ENCODE data around the gene PCP4.

PCP4 gene

DNA sequence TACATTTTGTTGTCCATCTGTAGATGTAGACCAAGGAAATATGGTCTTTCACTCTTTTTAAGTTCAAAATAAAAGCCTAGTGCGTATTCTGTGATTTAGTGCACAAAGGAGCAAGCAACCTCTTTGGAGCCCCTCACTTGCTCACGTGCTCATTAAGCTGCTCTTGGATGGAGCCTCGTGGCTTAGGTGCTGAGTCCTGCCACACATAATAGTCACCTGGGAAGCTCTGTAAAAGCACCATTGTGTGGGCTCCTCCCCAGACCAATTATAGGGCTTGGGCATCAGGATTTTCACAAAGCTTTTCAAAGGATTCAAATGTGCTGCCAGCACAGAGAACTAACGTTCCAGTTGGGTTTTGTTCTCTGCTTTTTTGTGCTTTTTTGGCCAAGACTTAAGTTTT lies 85.0 kb downstream of the PCP4 start:
- H3K36me3 ChIP-seq (ENCODE audit: control insufficient read depth, insufficient read depth, low read length), result no peaks in the 10 kb centered on the region
- no peak overlapping the region for H3K27ac ChIP-seq (ENCODE audit: low read depth, low read length, severe bottlenecking)
- H3K9me3 ChIP-seq (ENCODE audit: control insufficient read depth, low read length), result no peaks in the 10 kb centered on the region
- no peak overlapping the region for H3K4me3 ChIP-seq (ENCODE audit: extremely low read depth, insufficient read depth, low read length, poor library complexity, severe bottlenecking)
- no peaks in the 10 kb centered on the region for H3K4me1 ChIP-seq (ENCODE audit: control insufficient read depth, insufficient read depth, low read length, poor library complexity, severe bottlenecking)
- 85 to 86% methylated on average over 4 of the region's 4 CpGs for whole genome bisulfite sequencing, 2 experiments (ENCODE audit: insufficient coverage in 2 of 2)

DNA sequence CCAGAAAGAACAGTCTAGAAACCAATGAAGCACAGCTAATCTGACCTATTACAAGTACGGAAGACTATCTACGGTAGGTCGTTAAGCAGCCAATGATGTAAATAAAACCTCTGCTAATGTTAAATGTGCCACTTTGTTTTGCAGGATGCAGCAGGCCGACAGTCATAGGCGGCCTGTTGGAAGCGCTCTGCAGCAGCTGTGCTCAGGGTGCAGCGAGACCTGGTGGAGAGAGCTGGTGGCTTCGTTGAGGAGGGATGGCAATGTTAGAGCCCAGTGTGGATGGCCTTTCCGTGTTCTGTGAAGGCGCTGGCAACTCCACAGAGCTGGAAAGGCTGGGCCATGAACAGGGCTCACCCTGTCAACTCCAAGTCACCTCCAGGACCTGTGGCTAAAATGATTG lies 87.3 kb downstream of the PCP4 start:
- Histone ChIP-seq H3K4me3 (ENCODE audit: extremely low read depth, insufficient read depth, low read length, poor library complexity, severe bottlenecking) (no peak overlapping the region), H3K27ac (ENCODE audit: low read depth, low read length, severe bottlenecking) (no peak overlapping the region)
- WGBS, 2 experiments (ENCODE audit: insufficient coverage in 2 of 2), result 77 to 88% methylated on average over 7 to 9 of the region's 10 CpGs

DNA sequence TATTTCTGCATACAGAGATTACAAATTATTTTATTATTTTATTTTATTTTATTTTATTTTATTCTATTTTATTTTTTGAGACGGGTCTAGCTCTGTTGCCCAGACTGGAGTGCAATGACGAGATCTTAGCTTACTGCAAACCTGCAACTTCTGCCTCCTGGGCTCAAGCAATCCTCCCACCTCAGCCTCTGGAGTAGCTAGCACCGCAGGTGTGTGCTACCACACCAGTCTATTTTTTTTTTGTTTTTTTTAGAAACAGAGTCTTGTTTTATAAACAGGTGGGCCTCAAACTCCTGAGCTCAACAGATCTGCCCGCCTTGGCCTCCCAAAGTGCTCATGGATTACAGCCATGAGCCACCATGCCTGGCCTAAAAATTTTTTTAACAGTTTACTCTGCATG lies 88.1 kb downstream of the PCP4 start:
- Histone ChIP-seq H3K36me3 (ENCODE audit: control insufficient read depth, insufficient read depth, low read length) (no peaks in the 10 kb centered on the region), H3K9me3 (ENCODE audit: control insufficient read depth, low read length) (peaks cover 4% of the 10 kb centered on the region), H3K4me1 (ENCODE audit: control insufficient read depth, insufficient read depth, low read length, poor library complexity, severe bottlenecking) (no peaks in the 10 kb centered on the region), H3K4me3 (ENCODE audit: extremely low read depth, insufficient read depth, low read length, poor library complexity, severe bottlenecking) (no peak overlapping the region), H3K27ac (ENCODE audit: low read depth, low read length, severe bottlenecking) (no peak overlapping the region)
- WGBS, 2 experiments (ENCODE audit: insufficient coverage in 2 of 2), result 61 to 84% methylated on average over 2 to 3 of the region's 4 CpGs

More for the DNA sequence above, 87.3 kb downstream of the PCP4 start:
- no peaks in the 10 kb centered on the region for H3K4me1 ChIP-seq (ENCODE audit: control insufficient read depth, insufficient read depth, low read length, poor library complexity, severe bottlenecking)
- H3K9me3 ChIP-seq (ENCODE audit: control insufficient read depth, low read length), result no peaks in the 10 kb centered on the region
- no peaks in the 10 kb centered on the region for H3K36me3 ChIP-seq (ENCODE audit: control insufficient read depth, insufficient read depth, low read length)

DNA sequence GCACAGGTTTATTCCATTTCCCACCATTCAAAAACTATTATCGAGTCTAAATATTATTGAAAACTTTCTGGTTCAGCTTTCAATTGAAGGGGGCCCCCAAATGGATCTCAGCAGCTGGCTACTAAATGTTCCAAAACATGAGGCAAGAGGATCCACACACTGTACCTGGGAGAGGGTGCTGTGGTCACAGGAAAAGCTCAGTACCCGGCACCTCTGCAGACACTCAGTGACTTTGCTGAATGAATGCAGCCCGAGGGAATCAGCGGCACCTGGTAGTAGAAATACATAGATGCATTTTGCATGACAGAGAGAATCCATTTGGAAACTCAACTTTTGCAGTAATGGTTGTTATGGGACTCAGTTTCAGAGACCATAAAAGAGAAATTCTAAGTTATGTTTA lies 89.3 kb downstream of the PCP4 start:
- 91 to 94% methylated on average over 4 of the region's 4 CpGs for WGBS, 2 experiments (ENCODE audit: insufficient coverage in 2 of 2)
- no peaks in the 10 kb centered on the region for H3K36me3 ChIP-seq (ENCODE audit: control insufficient read depth, insufficient read depth, low read length)
- H3K9me3 ChIP-seq (ENCODE audit: control insufficient read depth, low read length), result peaks cover 4% of the 10 kb centered on the region
- no peak overlapping the region for H3K27ac ChIP-seq (ENCODE audit: low read depth, low read length, severe bottlenecking)
- H3K4me3 ChIP-seq (ENCODE audit: extremely low read depth, insufficient read depth, low read length, poor library complexity, severe bottlenecking), result no peak overlapping the region
- no peaks in the 10 kb centered on the region for H3K4me1 ChIP-seq (ENCODE audit: control insufficient read depth, insufficient read depth, low read length, poor library complexity, severe bottlenecking)

DNA sequence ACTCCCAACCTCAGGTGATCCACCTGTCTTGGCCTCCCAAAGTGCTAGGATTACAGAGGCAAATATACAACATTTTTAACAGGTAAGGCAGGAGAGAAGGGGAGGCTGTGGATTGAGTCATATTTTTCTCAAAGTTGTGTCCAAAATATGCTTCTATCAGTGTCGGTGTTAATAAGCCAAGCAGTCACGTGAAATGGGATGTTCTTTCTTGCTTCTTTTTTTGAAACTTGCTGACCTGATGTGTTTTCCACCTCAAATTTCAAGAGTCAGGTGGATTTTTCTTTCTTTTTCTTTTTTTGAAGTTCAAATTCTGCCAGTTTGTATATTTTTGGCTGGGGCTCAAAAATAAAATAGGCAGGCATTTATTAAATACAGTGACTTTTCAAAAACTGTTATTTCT lies 91.5 kb downstream of the PCP4 start:
- Histone ChIP-seq H3K4me1 (ENCODE audit: control insufficient read depth, insufficient read depth, low read length, poor library complexity, severe bottlenecking) (no peaks in the 10 kb centered on the region), H3K4me3 (ENCODE audit: extremely low read depth, insufficient read depth, low read length, poor library complexity, severe bottlenecking) (no peak overlapping the region), H3K36me3 (ENCODE audit: control insufficient read depth, insufficient read depth, low read length) (no peaks in the 10 kb centered on the region), H3K9me3 (ENCODE audit: control insufficient read depth, low read length) (peaks cover 4% of the 10 kb centered on the region), H3K27ac (ENCODE audit: low read depth, low read length, severe bottlenecking) (no peak overlapping the region)
- 96 to 100% methylated on average over 1 to 2 of the region's 2 CpGs for WGBS, 2 experiments (ENCODE audit: insufficient coverage in 2 of 2)

DNA sequence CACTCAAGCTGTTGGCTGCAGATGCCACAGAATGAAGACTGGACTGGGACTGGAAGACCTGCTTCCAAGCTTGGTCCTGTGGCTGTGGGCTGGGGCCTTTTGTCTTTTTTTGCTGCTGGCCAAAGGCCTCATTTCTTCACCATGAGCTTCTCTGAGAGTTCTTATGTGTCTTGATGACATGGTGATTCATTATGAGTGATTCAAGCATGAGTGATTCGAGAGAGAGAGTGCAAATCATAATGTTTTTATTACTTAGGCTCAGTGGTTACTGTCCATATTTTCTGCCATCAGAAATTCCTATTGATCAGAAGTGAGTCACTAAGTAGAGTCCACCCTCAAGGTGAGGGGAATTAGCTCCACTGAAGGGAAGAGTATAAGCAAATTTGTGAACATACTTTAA lies 94.0 kb downstream of the PCP4 start:
- no CpG with 5 or more reads among the region's 1 CpG for WGBS, 2 experiments (ENCODE audit: insufficient coverage in 2 of 2)
- Histone ChIP-seq H3K36me3 (ENCODE audit: control insufficient read depth, insufficient read depth, low read length) (no peaks in the 10 kb centered on the region), H3K4me1 (ENCODE audit: control insufficient read depth, insufficient read depth, low read length, poor library complexity, severe bottlenecking) (no peaks in the 10 kb centered on the region), H3K9me3 (ENCODE audit: control insufficient read depth, low read length) (peaks cover 4% of the 10 kb centered on the region), H3K4me3 (ENCODE audit: extremely low read depth, insufficient read depth, low read length, poor library complexity, severe bottlenecking) (no peak overlapping the region), H3K27ac (ENCODE audit: low read depth, low read length, severe bottlenecking) (no peak overlapping the region)

DNA sequence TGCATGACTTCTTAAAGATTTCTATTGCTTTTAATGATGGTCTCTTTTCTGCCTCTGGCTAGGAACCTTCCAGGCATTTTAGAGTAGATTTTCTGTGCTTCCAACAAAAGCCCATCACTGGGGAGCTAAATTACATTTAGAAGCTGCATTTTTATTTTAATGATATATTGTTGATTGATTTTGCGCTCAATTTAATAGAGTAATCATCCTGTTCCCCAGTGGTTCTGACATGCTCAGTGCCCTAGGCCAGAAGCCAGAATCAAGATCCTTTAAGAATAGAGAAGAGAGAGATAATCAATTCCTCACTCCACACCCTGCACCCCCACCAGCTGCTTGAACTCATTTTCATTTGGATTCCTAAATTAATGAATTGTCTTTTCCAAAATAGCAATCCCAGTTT lies 97.8 kb downstream of the PCP4 start:
- Histone ChIP-seq H3K4me3 (ENCODE audit: extremely low read depth, insufficient read depth, low read length, poor library complexity, severe bottlenecking) (no peak overlapping the region), H3K4me1 (ENCODE audit: control insufficient read depth, insufficient read depth, low read length, poor library complexity, severe bottlenecking) (no peaks in the 10 kb centered on the region), H3K9me3 (ENCODE audit: control insufficient read depth, low read length) (peaks cover 3% of the 10 kb centered on the region), H3K27ac (ENCODE audit: low read depth, low read length, severe bottlenecking) (no peak overlapping the region), H3K36me3 (ENCODE audit: control insufficient read depth, insufficient read depth, low read length) (no peaks in the 10 kb centered on the region)
- no CpG with 5 or more reads among the region's 1 CpG for WGBS, 2 experiments (ENCODE audit: insufficient coverage in 2 of 2)

DNA sequence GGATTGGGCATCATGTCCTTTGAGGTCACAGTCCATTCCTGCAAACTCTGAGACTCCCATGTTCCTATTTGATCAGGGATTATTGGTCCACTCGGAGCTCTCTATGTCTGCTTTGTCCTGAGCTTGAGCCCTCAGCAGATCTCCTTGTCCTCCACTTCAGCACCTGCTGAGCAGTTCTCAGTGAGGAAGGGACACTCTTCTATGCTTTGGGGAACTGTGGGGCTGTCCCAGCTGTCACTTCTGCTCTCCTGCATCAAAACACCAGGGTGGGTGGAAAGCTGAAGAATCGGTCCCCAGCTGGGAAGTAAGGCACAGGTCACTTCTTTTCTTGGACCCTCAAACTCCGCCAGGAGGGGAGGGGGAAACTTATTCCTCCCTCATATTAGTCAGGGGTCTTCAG lies 99.5 kb downstream of the PCP4 start:
- Histone ChIP-seq H3K9me3 (ENCODE audit: control insufficient read depth, low read length) (no peaks in the 10 kb centered on the region), H3K27ac (ENCODE audit: low read depth, low read length, severe bottlenecking) (no peak overlapping the region), H3K36me3 (ENCODE audit: control insufficient read depth, insufficient read depth, low read length) (no peaks in the 10 kb centered on the region), H3K4me1 (ENCODE audit: control insufficient read depth, insufficient read depth, low read length, poor library complexity, severe bottlenecking) (peaks cover 4% of the 10 kb centered on the region), H3K4me3 (ENCODE audit: extremely low read depth, insufficient read depth, low read length, poor library complexity, severe bottlenecking) (no peak overlapping the region)
- 86 to 100% methylated on average over 1 of the region's 3 CpGs for WGBS, 2 experiments (ENCODE audit: insufficient coverage in 2 of 2)

DNA sequence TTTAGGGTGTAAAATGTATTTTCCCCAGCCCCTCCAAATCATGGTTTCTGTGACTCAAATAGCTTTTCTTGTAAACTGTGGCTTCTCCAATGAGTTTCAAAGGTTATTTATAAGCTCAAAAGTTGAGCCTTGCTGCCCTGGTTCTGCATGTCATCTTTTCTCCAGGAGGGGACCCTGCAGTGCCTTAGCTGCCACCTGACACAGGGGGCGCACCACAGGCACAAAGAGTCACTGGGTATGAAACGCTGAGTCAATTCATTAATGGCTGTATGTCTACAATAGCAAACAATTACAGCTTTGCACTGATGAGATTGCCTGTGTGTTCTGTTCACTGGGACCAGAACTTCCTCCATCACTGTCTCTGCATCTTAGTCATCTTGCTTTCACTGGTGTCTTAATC lies 100.8 kb downstream of the PCP4 start:
- H3K9me3 ChIP-seq (ENCODE audit: control insufficient read depth, low read length), result no peaks in the 10 kb centered on the region
- WGBS, 2 experiments (ENCODE audit: insufficient coverage in 2 of 2), result 83 to 100% methylated on average over 2 of the region's 2 CpGs
- no peaks in the 10 kb centered on the region for H3K36me3 ChIP-seq (ENCODE audit: control insufficient read depth, insufficient read depth, low read length)
- H3K27ac ChIP-seq (ENCODE audit: low read depth, low read length, severe bottlenecking), result no peak overlapping the region
- peaks cover 13% of the 10 kb centered on the region for H3K4me1 ChIP-seq (ENCODE audit: control insufficient read depth, insufficient read depth, low read length, poor library complexity, severe bottlenecking)
- no peak overlapping the region for H3K4me3 ChIP-seq (ENCODE audit: extremely low read depth, insufficient read depth, low read length, poor library complexity, severe bottlenecking)

DNA sequence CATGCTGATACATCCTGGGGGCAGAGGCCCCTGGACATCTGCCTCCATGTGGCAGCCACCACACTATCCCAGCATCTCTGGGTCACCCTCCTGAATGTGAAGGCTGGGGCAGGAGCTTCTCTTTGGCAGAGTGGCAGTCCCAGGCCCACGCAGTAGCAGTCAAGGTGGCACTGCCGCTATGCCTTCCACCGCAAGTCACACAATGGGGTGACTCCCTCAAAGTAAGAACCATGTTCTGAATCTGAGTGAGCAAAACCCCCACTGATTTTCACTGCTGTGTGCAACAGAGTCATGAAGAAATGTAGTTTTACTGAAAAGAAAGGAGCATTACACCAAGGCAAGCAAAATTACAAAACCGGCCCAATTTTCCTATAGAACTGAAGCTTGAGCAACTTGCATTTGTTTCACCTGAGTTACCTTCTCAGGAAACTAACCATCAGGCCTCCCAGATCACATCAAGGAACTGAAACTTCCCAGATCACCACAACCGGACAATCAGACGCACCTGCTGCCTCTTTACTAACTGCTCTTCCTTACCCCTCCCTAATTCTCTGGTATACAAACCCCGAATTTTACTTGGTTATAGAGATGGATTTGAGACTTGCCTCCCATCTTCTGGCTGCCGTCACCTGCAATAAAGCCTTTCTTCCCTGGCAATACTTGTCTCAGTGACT lies 102.6 kb downstream of the PCP4 start:
- Histone ChIP-seq H3K4me3 (ENCODE audit: extremely low read depth, insufficient read depth, low read length, poor library complexity, severe bottlenecking) (no peak overlapping the region), H3K27ac (ENCODE audit: low read depth, low read length, severe bottlenecking) (no peak overlapping the region), H3K4me1 (ENCODE audit: control insufficient read depth, insufficient read depth, low read length, poor library complexity, severe bottlenecking) (peaks cover 15% of the 10 kb centered on the region), H3K36me3 (ENCODE audit: control insufficient read depth, insufficient read depth, low read length) (no peaks in the 10 kb centered on the region), H3K9me3 (ENCODE audit: control insufficient read depth, low read length) (no peaks in the 10 kb centered on the region)
- WGBS, 2 experiments (ENCODE audit: insufficient coverage in 2 of 2), result 87 to 90% methylated on average over 4 to 6 of the region's 8 CpGs

DNA sequence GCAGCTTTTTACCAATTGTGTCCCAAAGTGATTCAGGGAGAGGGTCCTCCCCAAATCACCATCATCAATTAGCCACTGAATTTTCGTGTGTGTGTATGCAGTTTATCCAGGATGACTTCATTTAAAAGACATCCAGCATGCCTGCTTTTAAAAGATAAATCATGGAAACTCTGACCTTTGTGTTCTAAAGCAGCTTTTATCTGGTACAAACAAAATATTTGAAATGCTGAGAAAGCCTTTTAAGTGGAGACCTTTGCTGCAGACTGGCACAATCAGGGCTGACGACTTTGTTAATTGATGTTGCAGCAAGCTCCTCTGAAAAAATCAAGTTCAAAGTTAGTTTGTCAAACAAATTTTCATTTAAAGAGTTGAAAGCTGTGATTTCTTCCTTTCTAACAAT lies 104.7 kb downstream of the PCP4 start:
- Histone ChIP-seq H3K4me3 (ENCODE audit: extremely low read depth, insufficient read depth, low read length, poor library complexity, severe bottlenecking) (no peak overlapping the region), H3K27ac (ENCODE audit: low read depth, low read length, severe bottlenecking) (peak overlapping the region; percentile 76), H3K9me3 (ENCODE audit: control insufficient read depth, low read length) (no peaks in the 10 kb centered on the region), H3K36me3 (ENCODE audit: control insufficient read depth, insufficient read depth, low read length) (no peaks in the 10 kb centered on the region), H3K4me1 (ENCODE audit: control insufficient read depth, insufficient read depth, low read length, poor library complexity, severe bottlenecking) (peaks cover 15% of the 10 kb centered on the region)
- WGBS, 2 experiments (ENCODE audit: insufficient coverage in 2 of 2), result 73 to 80% methylated on average over 1 of the region's 2 CpGs

All from mesodermal cell (in vitro differentiated cells).